KMS-11 (cell line): ENCODE measurements around the gene E2F4.

Experiments
- H2AFZ ChIP-seq: fragments of 200-600 bp; sonication (generic); 2 replicates; pipeline ENCODE4 v1.6.1; 2016; ENCODE audit warnings: antibody characterized with exemption, mixed run types, low read depth
- H3K27ac ChIP-seq: fragments of 200-600 bp; sonication (generic); 2 replicates; pipeline ENCODE4 v1.6.1; 2016; ENCODE audit warnings: mild to moderate bottlenecking, mixed run types
- H3K27me3 ChIP-seq: fragments of 200-600 bp; sonication (generic); 2 replicates; pipeline ENCODE4 v1.6.1; 2017; ENCODE audit warnings: mild to moderate bottlenecking, low read depth, mixed run types, moderate library complexity; ENCODE audit not compliant: insufficient read depth
- H3K36me3 ChIP-seq: fragments of 200-600 bp; sonication (generic); 2 replicates; pipeline ENCODE4 v1.6.1; 2017; ENCODE audit warnings: mild to moderate bottlenecking, mixed run types; ENCODE audit not compliant: insufficient read depth
- H3K4me1 ChIP-seq: fragments of 200-600 bp; sonication (generic); 2 replicates; pipeline ENCODE4 v1.6.1; 2016; ENCODE audit warnings: mild to moderate bottlenecking, low read depth, mixed run types; ENCODE audit not compliant: poor library complexity, severe bottlenecking
- H3K4me2 ChIP-seq: fragments of 200-600 bp; sonication (generic); 2 replicates; pipeline ENCODE4 v1.7.0; 2016; ENCODE audit warnings: mild to moderate bottlenecking, mixed run types
- H3K4me3 ChIP-seq: fragments of 200-600 bp; sonication (generic); IDR thresholded peaks from 2 replicates; pipeline ENCODE4 v1.6.1; 2017; ENCODE audit warnings: low read depth, low read length, mixed read lengths; ENCODE audit not compliant: insufficient read depth
- H3K79me2 ChIP-seq: fragments of 200-600 bp; sonication (generic); 2 replicates; pipeline ENCODE4 v1.6.1; 2016; ENCODE audit warnings: low read depth, mixed run types; ENCODE audit not compliant: insufficient read depth
- H3K9ac ChIP-seq: fragments of 200-600 bp; sonication (generic); 2 replicates; pipeline ENCODE4 v1.6.1; 2016; ENCODE audit warnings: mild to moderate bottlenecking, mixed run types
- H4K20me1 ChIP-seq: fragments of 200-600 bp; sonication (generic); 2 replicates; pipeline ENCODE4 v1.6.1; 2016; ENCODE audit warnings: mild to moderate bottlenecking, mixed run types; ENCODE audit not compliant: insufficient read depth
- CTCF ChIP-seq: fragments of 200-600 bp; sonication (generic); conservative IDR thresholded peaks from 2 replicates; pipeline ENCODE4 v1.6.1; 2017; ENCODE audit warnings: low read depth, mild to moderate bottlenecking, antibody characterized with exemption, low read length, moderate library complexity, mixed read lengths

Gene E2F4

GRCh38 chr16:67146523-67147357 is 45.2 kb upstream of the E2F4 start:
- H2AFZ ChIP-seq: no peak overlapping the region
- H3K27ac ChIP-seq: no peak overlapping the region
- H3K27me3 ChIP-seq: no peaks in the 10 kb centered on the region
- peaks cover 4% of the 10 kb centered on the region; the same call in 1 of the 2 replicates for H3K36me3 ChIP-seq
- no peak overlapping the region for H3K4me2 ChIP-seq
- no peaks in the 10 kb centered on the region for H3K79me2 ChIP-seq
- no peak overlapping the region for H3K4me3 ChIP-seq
- no peak overlapping the region for H3K9ac ChIP-seq
- TF ChIP-seq CTCF: no peak
- H4K20me1 ChIP-seq: no peaks in the 10 kb centered on the region
- peaks cover 2% of the 10 kb centered on the region for H3K4me1 ChIP-seq

- Histone ChIP-seq H3K36me3 (peaks cover 4% of the 10 kb centered on the region; the same call in 1 of the 2 replicates), H4K20me1 (no peaks in the 10 kb centered on the region), H3K9ac (no peak overlapping the region), H3K4me1 (peaks cover 2% of the 10 kb centered on the region), H3K27me3 (no peaks in the 10 kb centered on the region), H3K79me2 (no peaks in the 10 kb centered on the region), H3K4me3 (no peak overlapping the region), H3K27ac (no peak overlapping the region), H2AFZ (no peak overlapping the region), H3K4me2 (no peak overlapping the region)
- TF ChIP-seq CTCF: no peak
These were observed 44.4 kb upstream of the E2F4 start for GRCh38 chr16:67147437-67148140.

- Histone ChIP-seq H4K20me1 (no peaks in the 10 kb centered on the region), H2AFZ (no peak overlapping the region), H3K27ac (no peak overlapping the region), H3K4me2 (no peak overlapping the region), H3K4me1 (peaks cover 2% of the 10 kb centered on the region), H3K36me3 (peaks cover 4% of the 10 kb centered on the region; the same call in 1 of the 2 replicates), H3K9ac (no peak overlapping the region), H3K4me3 (no peak overlapping the region), H3K27me3 (no peaks in the 10 kb centered on the region), H3K79me2 (no peaks in the 10 kb centered on the region)
- TF ChIP-seq CTCF: no peak
These were observed 43.7 kb upstream of the E2F4 start for GRCh38 chr16:67148221-67148620.

GRCh38 chr16:67148656-67149275 is 43.2 kb upstream of the E2F4 start:
- Histone ChIP-seq H3K79me2 (no peaks in the 10 kb centered on the region), H4K20me1 (no peaks in the 10 kb centered on the region), H3K9ac (no peak overlapping the region), H3K4me3 (no peak overlapping the region), H3K36me3 (peaks cover 4% of the 10 kb centered on the region; the same call in 1 of the 2 replicates), H3K27me3 (no peaks in the 10 kb centered on the region), H3K4me1 (peaks cover 2% of the 10 kb centered on the region), H3K27ac (no peak overlapping the region), H2AFZ (no peak overlapping the region), H3K4me2 (no peak overlapping the region)
- no peak for TF ChIP-seq CTCF
